WERI-Rb-1 (cell line): ENCODE data around the gene GPD1L.

Experiments
- DNase-seq: peaks from one replicate; pipeline ENCODE4 v3.0.0-alpha.2; 2020
- H3K27ac ChIP-seq: fragments of 250-450 bp; sonication (Bioruptor Pico); 2 replicates; pipeline ENCODE4 v1.5.1; 2020; ENCODE audit warnings: mild to moderate bottlenecking, moderate library complexity
- H3K27me3 ChIP-seq: fragments of 250-450 bp; sonication (Bioruptor Pico); 2 replicates; pipeline ENCODE4 v1.5.1; 2021; ENCODE audit warnings: mild to moderate bottlenecking, low read depth, moderate library complexity; ENCODE audit not compliant: insufficient read depth, severe bottlenecking
- H3K36me3 ChIP-seq: fragments of 250-450 bp; sonication (Bioruptor Pico); 2 replicates; pipeline ENCODE4 v1.5.1; 2020; ENCODE audit warnings: mild to moderate bottlenecking, moderate library complexity
- H3K4me3 ChIP-seq: 2 replicates; pipeline ENCODE4 v1.5.1; 2011; ENCODE audit warnings: low read depth, mild to moderate bottlenecking, control low read depth, low read length
- H3K9me3 ChIP-seq: fragments of 250-450 bp; sonication (Bioruptor Pico); 2 replicates; pipeline ENCODE4 v1.5.1; 2021; ENCODE audit warnings: mild to moderate bottlenecking, moderate library complexity; ENCODE audit not compliant: severe bottlenecking
- CTCF ChIP-seq: IDR thresholded peaks from 2 replicates; pipeline ENCODE4 v1.5.1; 2011; ENCODE audit warnings: low read depth, mild to moderate bottlenecking, control low read depth, inconsistent platforms, low read length

The GPD1L gene

GRCh38 chr3:32123620-32124019 is 17.2 kb downstream of the GPD1L start:
- TF ChIP-seq CTCF = no peak
- no peak for DNase-seq
- H3K9me3 ChIP-seq = no peaks in the 10 kb centered on the region
- H3K27ac ChIP-seq = no peak overlapping the region
- no peaks in the 10 kb centered on the region for H3K27me3 ChIP-seq
- H3K36me3 ChIP-seq = no peaks in the 10 kb centered on the region
- no peak overlapping the region for H3K4me3 ChIP-seq

- no peaks in the 10 kb centered on the region for H3K27me3 ChIP-seq
- no peak for DNase-seq
- no peak for TF ChIP-seq CTCF
- H3K36me3 ChIP-seq = no peaks in the 10 kb centered on the region
- H3K27ac ChIP-seq = no peak overlapping the region
- no peak overlapping the region for H3K4me3 ChIP-seq
- no peaks in the 10 kb centered on the region for H3K9me3 ChIP-seq
Measured at GRCh38 chr3:32125012-32125411, 18.6 kb downstream of the GPD1L start.

GRCh38 chr3:32126305-32127015 is 20.0 kb downstream of the GPD1L start:
- no peak overlapping the region for H3K4me3 ChIP-seq
- H3K27ac ChIP-seq = no peak overlapping the region
- no peaks in the 10 kb centered on the region for H3K9me3 ChIP-seq
- H3K27me3 ChIP-seq = no peaks in the 10 kb centered on the region
- no peaks in the 10 kb centered on the region for H3K36me3 ChIP-seq
- DNase-seq = no peak
- no peak for TF ChIP-seq CTCF

DNA sequence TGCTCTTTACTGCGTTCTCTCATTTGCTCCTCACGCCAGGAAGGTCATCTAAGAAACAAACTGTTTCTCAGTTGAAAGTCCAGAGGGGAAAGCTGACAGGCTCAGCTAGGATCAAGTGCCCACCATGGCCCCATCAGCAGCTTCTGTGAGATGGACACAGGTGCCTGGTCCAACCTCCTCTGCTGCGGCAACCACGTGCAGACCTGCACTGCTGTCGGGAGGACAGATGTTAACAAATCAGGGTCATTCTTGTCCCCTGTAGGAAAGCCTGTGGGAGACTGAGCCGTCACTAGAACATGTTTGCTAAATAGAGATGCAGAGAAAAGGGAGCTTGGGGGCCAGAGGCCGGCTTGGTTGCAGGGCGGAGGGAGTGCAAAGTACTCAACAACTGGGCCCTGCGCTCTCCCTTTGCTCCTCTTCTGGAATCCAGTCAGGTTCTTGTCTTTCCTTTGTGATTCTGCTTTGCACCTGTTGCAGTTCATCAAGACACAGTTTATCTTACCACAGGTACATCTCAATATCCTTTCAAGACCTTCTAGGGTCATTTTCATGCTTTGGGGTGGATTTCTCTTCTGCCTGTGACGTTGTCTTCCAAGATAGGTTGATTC is 20.9 kb downstream of the GPD1L start:
- Histone ChIP-seq H3K27me3 (no peaks in the 10 kb centered on the region), H3K36me3 (no peaks in the 10 kb centered on the region), H3K27ac (no peak overlapping the region), H3K9me3 (no peaks in the 10 kb centered on the region), H3K4me3 (no peak overlapping the region)
- DNase-seq = no peak
- no peak for TF ChIP-seq CTCF

GRCh38 chr3:32128936-32129335 is 22.5 kb downstream of the GPD1L start:
- TF ChIP-seq CTCF = no peak
- no peak for DNase-seq
- H3K27ac ChIP-seq = peak overlapping the region; percentile 45
- H3K36me3 ChIP-seq = no peaks in the 10 kb centered on the region
- no peaks in the 10 kb centered on the region for H3K9me3 ChIP-seq
- H3K4me3 ChIP-seq = peak overlapping the region; percentile 19; the same call in 1 of the 2 replicates
- no peaks in the 10 kb centered on the region for H3K27me3 ChIP-seq
